ENCODE data around the gene ARRDC4.

Gene ARRDC4

GRCh38 chr15:97960364-97961066, at the start of gene ARRDC4:
Gene ARRDC4 (plus strand): TSS chr15:97960703. CDS start chr15:97960862, 159 bp downstream.
- Mint-ChIP-seq H3K27ac (peak within 1 kb of the TSS; percentile 58), H3K36me3 (ENCODE audit: low read depth) (peaks cover 27% of the 10 kb centered on the region), H3K27me3 (ENCODE audit: low read depth, poor library complexity) (peaks cover 3% of the 10 kb centered on the region), H3K4me3 (peak within 1 kb of the TSS; percentile 86), H3K9me3 (peaks cover 6% of the 10 kb centered on the region), H3K4me1 (peaks cover 41% of the 10 kb centered on the region)
- TF ChIP-seq CTCF (IDR thresholded peaks at IDR 0.05), result no peak
- peak; percentile 98 for DNase-seq

- no peak for DNase-seq
- Mint-ChIP-seq H3K9me3 (no peaks in the 10 kb centered on the region), H3K4me3 (no peak overlapping the region), H3K27ac (no peak overlapping the region), H3K4me1 (peaks cover 14% of the 10 kb centered on the region), H3K36me3 (ENCODE audit: low read depth) (no peaks in the 10 kb centered on the region), H3K27me3 (ENCODE audit: low read depth, poor library complexity) (peaks cover 31% of the 10 kb centered on the region)
- no peak for TF ChIP-seq CTCF (IDR thresholded peaks at IDR 0.05)
Measured at GRCh38 chr15:97914711-97915110, 45.8 kb upstream of the ARRDC4 start.

- H3K9me3 Mint-ChIP-seq, result no peaks in the 10 kb centered on the region
- no peaks in the 10 kb centered on the region for H3K36me3 Mint-ChIP-seq (ENCODE audit: low read depth)
- peaks cover 14% of the 10 kb centered on the region for H3K4me1 Mint-ChIP-seq
- H3K27ac Mint-ChIP-seq, result no peak overlapping the region
- no peak for TF ChIP-seq CTCF (IDR thresholded peaks at IDR 0.05)
- no peak for DNase-seq
- H3K4me3 Mint-ChIP-seq, result no peak overlapping the region
- peaks cover 31% of the 10 kb centered on the region for H3K27me3 Mint-ChIP-seq (ENCODE audit: low read depth, poor library complexity)
Measured at GRCh38 chr15:97915261-97915660, 45.2 kb upstream of the ARRDC4 start.

GRCh38 chr15:97921296-97921865, 39.1 kb upstream of the ARRDC4 start:
- DNase-seq, result no peak
- no peak for TF ChIP-seq CTCF (IDR thresholded peaks at IDR 0.05)
- Mint-ChIP-seq H3K9me3 (peaks cover 38% of the 10 kb centered on the region), H3K4me3 (no peak overlapping the region), H3K4me1 (no peaks in the 10 kb centered on the region), H3K27ac (no peak overlapping the region), H3K27me3 (ENCODE audit: low read depth, poor library complexity) (peaks cover 21% of the 10 kb centered on the region), H3K36me3 (ENCODE audit: low read depth) (no peaks in the 10 kb centered on the region)

- H3K27me3 Mint-ChIP-seq (ENCODE audit: low read depth, poor library complexity), result peaks cover 12% of the 10 kb centered on the region
- H3K27ac Mint-ChIP-seq, result no peak overlapping the region
- no peaks in the 10 kb centered on the region for H3K4me1 Mint-ChIP-seq
- peaks cover 50% of the 10 kb centered on the region for H3K9me3 Mint-ChIP-seq
- DNase-seq, result no peak
- H3K4me3 Mint-ChIP-seq, result no peak overlapping the region
- peaks cover 5% of the 10 kb centered on the region for H3K36me3 Mint-ChIP-seq (ENCODE audit: low read depth)
- TF ChIP-seq CTCF (IDR thresholded peaks at IDR 0.05), result no peak
Measured at GRCh38 chr15:97929456-97930229, 30.9 kb upstream of the ARRDC4 start.
